DND-41 (cell line): ENCODE data around the gene MCF2L2.

Experiments used
- EZH2 ChIP-seq: IDR thresholded peaks from 3 replicates; pipeline ENCODE4 v1.6.1; 2012; ENCODE audit warnings: borderline replicate concordance, low read depth, mild to moderate bottlenecking, moderate library complexity, low read length, inconsistent platforms; ENCODE audit not compliant: severe bottlenecking
- TF ChIP-seq, protein P1 (sequence below): IDR thresholded peaks from 2 replicates; pipeline ENCODE4 v1.5.1; 2012; ENCODE audit warnings: borderline replicate concordance, low read length, moderate library complexity, mild to moderate bottlenecking; ENCODE audit not compliant: poor library complexity, severe bottlenecking; ENCODE audit errors: extremely low read depth

- TF ChIP-seq, protein P1, sequence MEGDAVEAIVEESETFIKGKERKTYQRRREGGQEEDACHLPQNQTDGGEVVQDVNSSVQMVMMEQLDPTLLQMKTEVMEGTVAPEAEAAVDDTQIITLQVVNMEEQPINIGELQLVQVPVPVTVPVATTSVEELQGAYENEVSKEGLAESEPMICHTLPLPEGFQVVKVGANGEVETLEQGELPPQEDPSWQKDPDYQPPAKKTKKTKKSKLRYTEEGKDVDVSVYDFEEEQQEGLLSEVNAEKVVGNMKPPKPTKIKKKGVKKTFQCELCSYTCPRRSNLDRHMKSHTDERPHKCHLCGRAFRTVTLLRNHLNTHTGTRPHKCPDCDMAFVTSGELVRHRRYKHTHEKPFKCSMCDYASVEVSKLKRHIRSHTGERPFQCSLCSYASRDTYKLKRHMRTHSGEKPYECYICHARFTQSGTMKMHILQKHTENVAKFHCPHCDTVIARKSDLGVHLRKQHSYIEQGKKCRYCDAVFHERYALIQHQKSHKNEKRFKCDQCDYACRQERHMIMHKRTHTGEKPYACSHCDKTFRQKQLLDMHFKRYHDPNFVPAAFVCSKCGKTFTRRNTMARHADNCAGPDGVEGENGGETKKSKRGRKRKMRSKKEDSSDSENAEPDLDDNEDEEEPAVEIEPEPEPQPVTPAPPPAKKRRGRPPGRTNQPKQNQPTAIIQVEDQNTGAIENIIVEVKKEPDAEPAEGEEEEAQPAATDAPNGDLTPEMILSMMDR = no peak
- TF ChIP-seq EZH2 = no peak
These were observed 179.3 kb downstream of the MCF2L2 start for GRCh38 chr3:183249006-183249718.
